Right lobe of liver (tissue), 6 donors: ENCODE data around the gene SLC39A7. TPM values are rescaled to one million over a fixed set of nuclear protein-coding genes. Genes with fewer than 3 reads are reported as not detected.
A peak's percentile ranks its signal among the peaks of the same experiment; 100 is the strongest.

Experiments used
- ATAC-seq, 4 donors: fragments of 200-7000 bp; cut with Tn5 transposase; one replicate each; pipeline ENCODE4 v1.9.1; 2020; ENCODE audit warnings: mild to moderate bottlenecking in 4 of 4, moderate library complexity in 4 of 4
- DNase-seq, 3 donors: peaks; one replicate each; pipeline ENCODE4 v3.0.0-alpha.2; 2020
- H3K27ac ChIP-seq, 3 donors: fragments of 200-600 bp; one replicate each; pipeline ENCODE4 v1.8.0; 2022
- H3K27me3 ChIP-seq, 2 donors: fragments of 200-600 bp; one replicate each; pipeline ENCODE4 v1.8.0; 2022
- H3K36me3 ChIP-seq, 4 donors: fragments of 200-600 bp; sonication (generic) in 1 of 4; one replicate each; pipeline versions ENCODE4 v1.5.1 to v1.8.0; 2017 to 2022; ENCODE audit warnings: control low read depth in 1 of 4
- H3K4me1 ChIP-seq, 4 donors: fragments of 200-600 bp; sonication (generic) in 1 of 4; one replicate each; pipeline versions ENCODE4 v1.5.1 to v1.8.0; 2017 to 2022; ENCODE audit warnings: control low read depth in 1 of 4
- H3K4me3 ChIP-seq, 3 donors: fragments of 200-600 bp; one replicate each; pipeline ENCODE4 v1.8.0; 2022
- H3K9me3 ChIP-seq, 4 donors: fragments of 200-600 bp; sonication (generic) in 1 of 4; one replicate each; pipeline versions ENCODE4 v1.5.1 to v1.8.0; 2017 to 2022; ENCODE audit warnings: control low read depth in 1 of 4
- POLR2A ChIP-seq: fragments of 450-650 bp; IDR thresholded peaks from one replicate; pipeline ENCODE4 v1.6.1; 2017; ENCODE audit warnings: antibody characterized with exemption, mild to moderate bottlenecking
- WGBS: methylation state at CpG from one replicate; pipeline ENCODE4 v1.1.6; 2018; ENCODE audit warnings: low coverage, low lambda C conversion rate; ENCODE audit not compliant: insufficient coverage; ENCODE audit errors: missing lambda C conversion rate; 5-methylcytosine and 5-hydroxymethylcytosine counted together
- intact Hi-C, 2 donors: fragments of 100-400 bp; cut with DNase I; formaldehyde crosslinking; loops; one replicate each; pipeline versions ENCODE4 v1.11.2 to v1.14.1; 2022
- total RNA-seq, 6 experiments: library from RNA; depleted of rRNA in 2 of 6; stranded (reverse); fragments of >200 nt in 2 of 6; fragmentation: NEBNext Ultra II Directional in 3 of 6; extraction: Animal tissue kit (Norgen Biotek cat#: 25700) in 3 of 6; gene quantifications; one replicate each; pipeline versions ENCODE4 v1.1.0 to v1.2.4, GENCODE V29; 2016 to 2023
- TF ChIP-seq, protein P1 (sequence below), 4 donors: fragments of 200-600 bp in 3 of 4; fragments of 450-650 bp in 1 of 4; IDR thresholded peaks; one replicate each; pipeline versions ENCODE4 v1.5.1 to v1.8.0; 2016 to 2022; ENCODE audit warnings: antibody characterized with exemption in 4 of 4, mild to moderate bottlenecking in 2 of 4
- donor health status: DM: no; HTN: yes; CAD: no.
- donor health status: DM: no; HTN: no; CAD: no.
- donor health status: DM: no; HTN: no; CAD: no.
- donor health status: DM: no; HTN: yes; CAD: no.
- donor health status: DM: no; HTN: yes; CAD: no.

The SLC39A7 gene
- total RNA-seq, 6 experiments from 2014 or later, result 33.5 to 61.4 (median 50.1) TPM

DNA sequence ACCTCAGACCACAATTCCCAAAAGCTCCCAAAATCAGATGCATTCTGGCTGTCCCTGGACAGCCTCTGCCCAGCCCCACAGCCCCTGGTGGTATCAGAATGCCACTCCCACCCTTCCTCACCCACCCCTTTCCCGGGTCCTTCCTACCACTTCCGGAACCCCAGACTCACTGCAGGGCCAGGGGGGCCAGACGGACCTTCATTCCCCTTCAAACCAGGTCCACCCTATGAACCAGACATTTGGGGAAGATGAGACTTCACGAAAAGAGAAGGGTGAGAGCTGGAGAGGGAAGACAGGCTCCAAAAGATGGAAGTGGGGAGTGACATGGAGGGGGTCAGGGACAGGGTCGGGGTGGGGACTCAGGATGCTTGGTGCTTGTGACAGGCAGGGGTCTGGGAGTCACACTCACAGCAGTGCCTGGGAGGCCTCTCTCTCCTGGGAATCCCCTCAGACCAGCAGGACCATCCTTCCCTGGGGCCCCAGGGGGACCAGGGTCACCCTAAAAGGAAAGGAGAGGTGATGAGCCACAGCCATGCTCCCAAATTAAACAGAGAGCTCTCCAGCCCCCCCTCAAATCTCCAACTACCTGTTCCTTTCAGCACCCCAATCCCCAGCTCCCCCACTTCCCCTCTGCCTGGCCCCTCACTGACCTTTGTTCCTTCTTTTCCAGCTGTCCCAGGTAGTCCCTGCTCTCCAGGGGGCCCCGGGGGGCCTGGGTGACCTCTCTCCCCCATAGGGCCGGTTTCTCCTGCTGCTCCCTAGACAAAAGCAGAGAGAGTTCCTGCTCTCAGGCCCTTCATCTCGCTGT is 28.6 kb upstream of the SLC39A7 start:
- no peak overlapping the region for H3K27ac ChIP-seq
- no peaks in the 10 kb centered on the region for H3K4me1 ChIP-seq
- intact Hi-C loops, result no loop called here
- H3K27me3 ChIP-seq, result no peaks in the 10 kb centered on the region
- H3K4me3 ChIP-seq, result no peak overlapping the region
- 54% methylated on average over 8 of the region's 8 CpGs for WGBS
- TF ChIP-seq, protein P1, sequence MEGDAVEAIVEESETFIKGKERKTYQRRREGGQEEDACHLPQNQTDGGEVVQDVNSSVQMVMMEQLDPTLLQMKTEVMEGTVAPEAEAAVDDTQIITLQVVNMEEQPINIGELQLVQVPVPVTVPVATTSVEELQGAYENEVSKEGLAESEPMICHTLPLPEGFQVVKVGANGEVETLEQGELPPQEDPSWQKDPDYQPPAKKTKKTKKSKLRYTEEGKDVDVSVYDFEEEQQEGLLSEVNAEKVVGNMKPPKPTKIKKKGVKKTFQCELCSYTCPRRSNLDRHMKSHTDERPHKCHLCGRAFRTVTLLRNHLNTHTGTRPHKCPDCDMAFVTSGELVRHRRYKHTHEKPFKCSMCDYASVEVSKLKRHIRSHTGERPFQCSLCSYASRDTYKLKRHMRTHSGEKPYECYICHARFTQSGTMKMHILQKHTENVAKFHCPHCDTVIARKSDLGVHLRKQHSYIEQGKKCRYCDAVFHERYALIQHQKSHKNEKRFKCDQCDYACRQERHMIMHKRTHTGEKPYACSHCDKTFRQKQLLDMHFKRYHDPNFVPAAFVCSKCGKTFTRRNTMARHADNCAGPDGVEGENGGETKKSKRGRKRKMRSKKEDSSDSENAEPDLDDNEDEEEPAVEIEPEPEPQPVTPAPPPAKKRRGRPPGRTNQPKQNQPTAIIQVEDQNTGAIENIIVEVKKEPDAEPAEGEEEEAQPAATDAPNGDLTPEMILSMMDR (IDR thresholded peaks at IDR 0.05), result no peak
- no peak for TF ChIP-seq POLR2A
- no peaks in the 10 kb centered on the region for H3K9me3 ChIP-seq
- H3K36me3 ChIP-seq, result no peaks in the 10 kb centered on the region
- ATAC-seq (no peak), DNase-seq (no peak)

- no peak overlapping the region for H3K27ac ChIP-seq
- ATAC-seq (peak; percentile 23 to 62 (median 50)), DNase-seq (peak in 1 of 3 donors; percentile 39)
- TF ChIP-seq, protein P1 (IDR thresholded peaks at IDR 0.05), result peak; percentile 36 to 49 (median 36)
- TF ChIP-seq POLR2A, result no peak
- H3K4me3 ChIP-seq, result no peak overlapping the region
- H3K36me3 ChIP-seq, result no peaks in the 10 kb centered on the region
- no peaks in the 10 kb centered on the region for H3K9me3 ChIP-seq
- intact Hi-C loops, result no loop called here
- H3K4me1 ChIP-seq, result no peaks in the 10 kb centered on the region
- WGBS, result 71% methylated on average over 9 of the region's 16 CpGs
- no peaks in the 10 kb centered on the region for H3K27me3 ChIP-seq
These were observed 27.8 kb upstream of the SLC39A7 start for GRCh38 chr6:33172688-33173534.

GRCh38 chr6:33173535-33174180 is 27.0 kb upstream of the SLC39A7 start:
- 35% methylated on average over 3 of the region's 11 CpGs for WGBS
- DNase-seq, result peak in 1 of 3 donors; percentile 33

GRCh38 chr6:33174784-33175183 is 25.9 kb upstream of the SLC39A7 start:
- DNase-seq (no peak), ATAC-seq (no peak)
- intact Hi-C loops, result no loop called here
- Histone ChIP-seq H3K4me1 (no peaks in the 10 kb centered on the region), H3K36me3 (no peaks in the 10 kb centered on the region), H3K27ac (no peak overlapping the region), H3K4me3 (no peak overlapping the region), H3K9me3 (no peaks in the 10 kb centered on the region), H3K27me3 (no peaks in the 10 kb centered on the region)
- 79% methylated on average over 3 of the region's 4 CpGs for WGBS
- TF ChIP-seq, protein P1 (IDR thresholded peaks at IDR 0.05), result no peak
- no peak for TF ChIP-seq POLR2A

More at GRCh38 chr6:33173535-33174180, 27.0 kb upstream of the SLC39A7 start:
- intact Hi-C loops, result no loop called here
- Histone ChIP-seq H3K27me3 (no peaks in the 10 kb centered on the region), H3K36me3 (no peaks in the 10 kb centered on the region), H3K4me3 (no peak overlapping the region), H3K4me1 (no peaks in the 10 kb centered on the region), H3K27ac (no peak overlapping the region), H3K9me3 (no peaks in the 10 kb centered on the region)
- TF ChIP-seq, protein P1 (IDR thresholded peaks at IDR 0.05), result no peak
- TF ChIP-seq POLR2A, result no peak
- no peak for ATAC-seq
